ENCODE measurements around the gene KIF12.

KIF12 gene

GRCh38 chr9:114117614-114117995 is 18.5 kb upstream of the KIF12 start:
- Histone ChIP-seq H3K9me2 (replicated peaks; ENCODE audit: insufficient read depth, low read length) (no peaks in the 10 kb centered on the region), H3K4me1 (ENCODE audit: low read length) (no peaks in the 10 kb centered on the region), H4K20me1 (ENCODE audit: insufficient read depth, low read length) (no peaks in the 10 kb centered on the region), H3K36me3 (replicated peaks; ENCODE audit: insufficient read depth, low read length) (no peaks in the 10 kb centered on the region), H3K27me3 (replicated peaks; ENCODE audit: insufficient read depth, low read length) (peaks cover 23% of the 10 kb centered on the region), H3K9ac (ENCODE audit: low read length) (no peak overlapping the region), H3F3A (ENCODE audit: insufficient read depth, low read length) (no peaks in the 10 kb centered on the region), H3K79me2 (ENCODE audit: low read length) (no peaks in the 10 kb centered on the region), H3K4me3 (ENCODE audit: low read length) (no peak overlapping the region), H3K9me3 (replicated peaks; ENCODE audit: insufficient read depth, low read length) (no peaks in the 10 kb centered on the region), H2AFZ (ENCODE audit: low read length) (no peak overlapping the region), H3K4me2 (ENCODE audit: low read depth, low read length) (no peak overlapping the region), H3K27ac (ENCODE audit: low read length) (no peak overlapping the region)
- no peak for DNase-seq
- TF ChIP-seq EZH2 (optimal IDR thresholded peaks at IDR 0.05; ENCODE audit: low read depth, low read length) (no peak), EZH2phosphoT487 (IDR thresholded peaks at IDR 0.05; ENCODE audit: low read length) (no peak)
- TF ChIP-seq, protein P1, sequence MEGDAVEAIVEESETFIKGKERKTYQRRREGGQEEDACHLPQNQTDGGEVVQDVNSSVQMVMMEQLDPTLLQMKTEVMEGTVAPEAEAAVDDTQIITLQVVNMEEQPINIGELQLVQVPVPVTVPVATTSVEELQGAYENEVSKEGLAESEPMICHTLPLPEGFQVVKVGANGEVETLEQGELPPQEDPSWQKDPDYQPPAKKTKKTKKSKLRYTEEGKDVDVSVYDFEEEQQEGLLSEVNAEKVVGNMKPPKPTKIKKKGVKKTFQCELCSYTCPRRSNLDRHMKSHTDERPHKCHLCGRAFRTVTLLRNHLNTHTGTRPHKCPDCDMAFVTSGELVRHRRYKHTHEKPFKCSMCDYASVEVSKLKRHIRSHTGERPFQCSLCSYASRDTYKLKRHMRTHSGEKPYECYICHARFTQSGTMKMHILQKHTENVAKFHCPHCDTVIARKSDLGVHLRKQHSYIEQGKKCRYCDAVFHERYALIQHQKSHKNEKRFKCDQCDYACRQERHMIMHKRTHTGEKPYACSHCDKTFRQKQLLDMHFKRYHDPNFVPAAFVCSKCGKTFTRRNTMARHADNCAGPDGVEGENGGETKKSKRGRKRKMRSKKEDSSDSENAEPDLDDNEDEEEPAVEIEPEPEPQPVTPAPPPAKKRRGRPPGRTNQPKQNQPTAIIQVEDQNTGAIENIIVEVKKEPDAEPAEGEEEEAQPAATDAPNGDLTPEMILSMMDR (IDR thresholded peaks at IDR 0.05; ENCODE audit: low read length): no peak

DNA sequence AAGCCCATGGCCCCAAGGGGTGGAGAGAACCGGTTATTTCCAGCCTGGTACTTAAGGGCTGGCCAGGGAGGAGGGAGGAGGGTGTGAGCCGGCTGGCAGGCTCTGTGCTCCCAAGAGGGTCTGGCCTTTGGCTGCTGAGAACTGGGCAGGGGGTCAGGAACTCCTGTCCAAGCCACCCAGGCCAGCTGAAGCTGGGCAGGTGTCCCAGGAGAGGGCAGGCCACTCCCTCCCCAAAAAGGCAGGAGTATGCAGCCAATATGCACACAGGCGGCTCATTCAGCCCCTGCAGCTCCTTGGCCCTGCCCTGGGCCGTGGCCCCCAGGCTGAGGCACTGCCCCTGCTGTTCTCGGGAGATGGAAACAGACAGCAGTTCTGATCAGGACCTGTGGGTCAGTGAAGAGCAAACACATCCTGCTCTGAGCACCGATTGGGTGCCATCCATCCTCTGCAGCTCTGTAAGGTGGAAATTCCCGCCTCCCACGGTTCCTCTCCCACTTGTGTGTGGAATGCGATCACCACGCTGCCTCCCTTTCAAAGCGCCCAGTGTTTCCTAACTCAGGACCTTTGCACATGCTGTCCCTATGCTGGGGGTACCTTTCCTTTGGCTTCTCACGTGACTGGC is 17.1 kb upstream of the KIF12 start:
- H3K9me2 ChIP-seq (replicated peaks; ENCODE audit: insufficient read depth, low read length): no peaks in the 10 kb centered on the region
- no peaks in the 10 kb centered on the region for H3K79me2 ChIP-seq (ENCODE audit: low read length)
- TF ChIP-seq EZH2 (optimal IDR thresholded peaks at IDR 0.05; ENCODE audit: low read depth, low read length) (no peak), EZH2phosphoT487 (IDR thresholded peaks at IDR 0.05; ENCODE audit: low read length) (no peak)
- no peak overlapping the region for H3K27ac ChIP-seq (ENCODE audit: low read length)
- H3K4me1 ChIP-seq (ENCODE audit: low read length): no peaks in the 10 kb centered on the region
- H3K4me3 ChIP-seq (ENCODE audit: low read length): no peak overlapping the region
- H3F3A ChIP-seq (ENCODE audit: insufficient read depth, low read length): no peaks in the 10 kb centered on the region
- no peaks in the 10 kb centered on the region for H3K36me3 ChIP-seq (replicated peaks; ENCODE audit: insufficient read depth, low read length)
- H3K4me2 ChIP-seq (ENCODE audit: low read depth, low read length): no peak overlapping the region
- no peaks in the 10 kb centered on the region for H4K20me1 ChIP-seq (ENCODE audit: insufficient read depth, low read length)
- no peak for DNase-seq
- H3K27me3 ChIP-seq (replicated peaks; ENCODE audit: insufficient read depth, low read length): peaks cover 23% of the 10 kb centered on the region
- no peak overlapping the region for H2AFZ ChIP-seq (ENCODE audit: low read length)
- H3K9ac ChIP-seq (ENCODE audit: low read length): no peak overlapping the region
- no peaks in the 10 kb centered on the region for H3K9me3 ChIP-seq (replicated peaks; ENCODE audit: insufficient read depth, low read length)

- Histone ChIP-seq H3F3A (ENCODE audit: insufficient read depth, low read length) (no peaks in the 10 kb centered on the region), H3K36me3 (replicated peaks; ENCODE audit: insufficient read depth, low read length) (no peaks in the 10 kb centered on the region), H4K20me1 (ENCODE audit: insufficient read depth, low read length) (no peaks in the 10 kb centered on the region), H3K27ac (ENCODE audit: low read length) (no peak overlapping the region), H3K9me2 (replicated peaks; ENCODE audit: insufficient read depth, low read length) (no peaks in the 10 kb centered on the region), H3K9me3 (replicated peaks; ENCODE audit: insufficient read depth, low read length) (no peaks in the 10 kb centered on the region), H3K9ac (ENCODE audit: low read length) (no peak overlapping the region), H3K4me2 (ENCODE audit: low read depth, low read length) (no peak overlapping the region), H2AFZ (ENCODE audit: low read length) (no peak overlapping the region), H3K79me2 (ENCODE audit: low read length) (no peaks in the 10 kb centered on the region), H3K27me3 (replicated peaks; ENCODE audit: insufficient read depth, low read length) (peaks cover 23% of the 10 kb centered on the region), H3K4me3 (ENCODE audit: low read length) (no peak overlapping the region), H3K4me1 (ENCODE audit: low read length) (no peaks in the 10 kb centered on the region)
- TF ChIP-seq EZH2 (optimal IDR thresholded peaks at IDR 0.05; ENCODE audit: low read depth, low read length) (no peak), EZH2phosphoT487 (IDR thresholded peaks at IDR 0.05; ENCODE audit: low read length) (no peak)
- TF ChIP-seq, protein P1 (IDR thresholded peaks at IDR 0.05; ENCODE audit: low read length): no peak
- no peak for DNase-seq
Measured at GRCh38 chr9:114115654-114116125, 16.6 kb upstream of the KIF12 start.

- H3K9ac ChIP-seq (ENCODE audit: low read length): no peak overlapping the region
- H3K79me2 ChIP-seq (ENCODE audit: low read length): no peaks in the 10 kb centered on the region
- H3K36me3 ChIP-seq (replicated peaks; ENCODE audit: insufficient read depth, low read length): no peaks in the 10 kb centered on the region
- no peaks in the 10 kb centered on the region for H4K20me1 ChIP-seq (ENCODE audit: insufficient read depth, low read length)
- no peaks in the 10 kb centered on the region for H3K4me1 ChIP-seq (ENCODE audit: low read length)
- DNase-seq: no peak
- no peak for TF ChIP-seq EZH2phosphoT487 (IDR thresholded peaks at IDR 0.05; ENCODE audit: low read length)
- TF ChIP-seq, protein P1 (IDR thresholded peaks at IDR 0.05; ENCODE audit: low read length): no peak
- TF ChIP-seq EZH2 (optimal IDR thresholded peaks at IDR 0.05; ENCODE audit: low read depth, low read length): no peak
- no peaks in the 10 kb centered on the region for H3K9me2 ChIP-seq (replicated peaks; ENCODE audit: insufficient read depth, low read length)
- no peak overlapping the region for H2AFZ ChIP-seq (ENCODE audit: low read length)
- H3F3A ChIP-seq (ENCODE audit: insufficient read depth, low read length): no peaks in the 10 kb centered on the region
- no peak overlapping the region for H3K4me2 ChIP-seq (ENCODE audit: low read depth, low read length)
- no peaks in the 10 kb centered on the region for H3K9me3 ChIP-seq (replicated peaks; ENCODE audit: insufficient read depth, low read length)
- H3K27me3 ChIP-seq (replicated peaks; ENCODE audit: insufficient read depth, low read length): peaks cover 23% of the 10 kb centered on the region
- no peak overlapping the region for H3K4me3 ChIP-seq (ENCODE audit: low read length)
- H3K27ac ChIP-seq (ENCODE audit: low read length): no peak overlapping the region
Measured at GRCh38 chr9:114114364-114114763, 15.3 kb upstream of the KIF12 start.
